Neural cell (in vitro differentiated cells): ENCODE results near the gene TPRG1. TPM values are rescaled to one million over a fixed set of nuclear protein-coding genes. Genes with fewer than 3 reads are reported as not detected.

Experiments
- H2AFZ ChIP-seq: fragments of 200-600, 300-800 bp; sonication (generic), shearing (Covaris generic); 2 replicates; pipeline ENCODE4 v1.6.0; 2014; ENCODE audit warnings: low read depth, mild to moderate bottlenecking, antibody characterized with exemption, low read length, moderate library complexity
- H3F3A ChIP-seq: fragments of 200-600 bp; shearing (Covaris generic); 2 replicates; pipeline ENCODE4 v1.6.1; 2016; ENCODE audit warnings: mild to moderate bottlenecking, moderate library complexity, mixed read lengths, antibody characterized with exemption, low read length; ENCODE audit not compliant: insufficient read depth, poor library complexity, severe bottlenecking
- H3K27ac ChIP-seq: fragments of 200-600, 300-800 bp; sonication (generic), shearing (Covaris generic); 2 replicates; pipeline ENCODE4 v1.5.1; 2014; ENCODE audit warnings: mild to moderate bottlenecking, low read length, moderate library complexity
- H3K27me3 ChIP-seq: fragments of 300-800, 200-600 bp; sonication (generic), shearing (Covaris generic); 2 replicates; pipeline ENCODE4 v1.6.0; 2014; ENCODE audit warnings: mild to moderate bottlenecking, low read depth, low read length, moderate library complexity; ENCODE audit not compliant: insufficient read depth
- H3K36me3 ChIP-seq: fragments of 300-800, 200-600 bp; sonication (generic), shearing (Covaris generic); 2 replicates; pipeline ENCODE4 v1.5.1; 2014; ENCODE audit warnings: mild to moderate bottlenecking, antibody characterized with exemption, low read length, moderate library complexity; ENCODE audit not compliant: insufficient read depth
- H3K4me2 ChIP-seq: fragments of 300-800, 200-600 bp; sonication (generic), shearing (Covaris generic); 2 replicates; pipeline ENCODE4 v1.6.0; 2014; ENCODE audit warnings: mild to moderate bottlenecking, low read length
- H3K4me3 ChIP-seq: fragments of 300-800, 200-600 bp; sonication (generic), shearing (Covaris generic); 2 replicates; pipeline ENCODE4 v1.5.1; 2014; ENCODE audit warnings: mild to moderate bottlenecking, low read length, moderate library complexity
- H3K79me2 ChIP-seq: fragments of 200-600 bp; shearing (Covaris generic); replicated peaks from 2 replicates; pipeline ENCODE4 v1.6.0; 2014; ENCODE audit warnings: mild to moderate bottlenecking, low read length, moderate library complexity; ENCODE audit not compliant: insufficient read depth
- H3K9ac ChIP-seq: fragments of 300-800, 200-600 bp; sonication (generic), shearing (Covaris generic); 2 replicates; pipeline ENCODE4 v1.6.1; 2016; ENCODE audit warnings: mild to moderate bottlenecking, low read length, mixed read lengths
- H3K9me2 ChIP-seq: fragments of 200-600 bp; shearing (Covaris generic); 2 replicates; pipeline ENCODE4 v1.6.1; 2016; ENCODE audit warnings: mild to moderate bottlenecking, low read length, mixed read lengths; ENCODE audit not compliant: insufficient read depth
- H3K9me3 ChIP-seq: fragments of 200-600, 300-800 bp; sonication (generic), shearing (Covaris generic); 2 replicates; pipeline ENCODE4 v1.6.1; 2016; ENCODE audit warnings: mild to moderate bottlenecking, mixed run types, low read length, moderate library complexity, mixed read lengths
- H4K20me1 ChIP-seq: fragments of 200-600 bp; shearing (Covaris generic); 2 replicates; pipeline ENCODE4 v1.6.1; 2016; ENCODE audit warnings: mild to moderate bottlenecking, mixed run types; ENCODE audit not compliant: insufficient read depth
- EP300 ChIP-seq: fragments of 450-650 bp; conservative IDR thresholded peaks from 2 replicates; pipeline ENCODE4 v1.6.1; 2014; ENCODE audit warnings: antibody characterized with exemption, mild to moderate bottlenecking, moderate library complexity; ENCODE audit not compliant: poor library complexity, severe bottlenecking
- EZH2 ChIP-seq: fragments of 200-600, 300-800 bp; shearing (Covaris generic), sonication (generic); IDR thresholded peaks from 2 replicates; pipeline ENCODE4 v1.6.1; 2014; ENCODE audit warnings: antibody characterized with exemption, low read length, borderline replicate concordance, mild to moderate bottlenecking; ENCODE audit not compliant: insufficient read depth, poor library complexity, severe bottlenecking
- MXI1 ChIP-seq: fragments of 450-650 bp; conservative IDR thresholded peaks from 2 replicates; pipeline ENCODE4 v1.6.1; 2014; ENCODE audit warnings: antibody characterized with exemption, mild to moderate bottlenecking; ENCODE audit not compliant: poor library complexity, severe bottlenecking
- POLR2AphosphoS5 ChIP-seq: IDR thresholded peaks from 2 replicates; pipeline ENCODE4 v1.6.1; 2012
- RAD21 ChIP-seq: fragments of 450-650 bp; conservative IDR thresholded peaks from 2 replicates; pipeline ENCODE4 v1.6.1; 2014; ENCODE audit warnings: antibody characterized with exemption, mild to moderate bottlenecking, moderate library complexity
- REST ChIP-seq: IDR thresholded peaks from 2 replicates; pipeline ENCODE4 v1.6.1; 2012; ENCODE audit warnings: borderline replicate concordance
- SMC3 ChIP-seq: fragments of 450-650 bp; conservative IDR thresholded peaks from 2 replicates; pipeline ENCODE4 v1.6.1; 2014; ENCODE audit warnings: antibody characterized with exemption, mild to moderate bottlenecking, moderate library complexity; ENCODE audit not compliant: poor library complexity
- TAF1 ChIP-seq: IDR thresholded peaks from 2 replicates; pipeline ENCODE4 v1.6.1; 2012; ENCODE audit warnings: low read depth
- polyA plus RNA-seq: library from polyadenylated mRNA; depleted of rRNA; stranded (reverse); fragments of >200 nt; gene quantifications from 2 replicates; pipeline ENCODE4 v1.2.3, GENCODE V29; 2014
- TF ChIP-seq, protein P1 (sequence below): fragments of 450-650 bp; IDR thresholded peaks from 2 replicates; pipeline ENCODE4 v1.5.1; 2014; ENCODE audit warnings: antibody characterized with exemption, mild to moderate bottlenecking, moderate library complexity; ENCODE audit not compliant: poor library complexity, severe bottlenecking

The TPRG1 gene
- polyA plus RNA-seq, 1 donor from 2014 or later = 0.17 TPM

DNA sequence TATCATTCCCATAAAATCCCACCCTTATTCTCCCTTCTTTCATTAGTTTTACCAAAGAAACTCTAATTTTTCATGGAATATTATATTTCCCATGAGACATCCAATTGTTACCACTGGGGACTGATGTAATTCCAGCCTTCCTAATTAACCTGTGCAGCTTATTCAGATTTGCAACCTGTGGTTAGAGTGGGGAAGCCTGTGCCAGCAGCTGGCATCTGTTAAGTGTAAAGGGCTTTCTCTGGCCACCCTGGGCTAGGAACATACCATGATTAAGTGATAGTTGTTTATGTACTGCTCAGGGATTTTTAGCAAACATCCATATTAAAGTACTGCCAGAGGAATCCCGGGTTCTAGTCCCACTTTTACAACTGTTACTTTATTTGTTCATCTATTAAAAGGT is 78.2 kb downstream of the TPRG1 start:
- Histone ChIP-seq H3K9me2 (no peaks in the 10 kb centered on the region), H3K9ac (no peak overlapping the region), H3K4me2 (no peak overlapping the region), H3K9me3 (no peaks in the 10 kb centered on the region), H3K27me3 (no peaks in the 10 kb centered on the region), H3F3A (no peaks in the 10 kb centered on the region), H3K36me3 (no peaks in the 10 kb centered on the region), H3K27ac (no peak overlapping the region), H2AFZ (no peak overlapping the region), H3K79me2 (no peaks in the 10 kb centered on the region), H3K4me3 (no peak overlapping the region), H4K20me1 (no peaks in the 10 kb centered on the region)
- TF ChIP-seq POLR2AphosphoS5 = no peak
- TF ChIP-seq RAD21 = no peak
- TF ChIP-seq EP300 = no peak
- no peak for TF ChIP-seq REST
- TF ChIP-seq, protein P1, sequence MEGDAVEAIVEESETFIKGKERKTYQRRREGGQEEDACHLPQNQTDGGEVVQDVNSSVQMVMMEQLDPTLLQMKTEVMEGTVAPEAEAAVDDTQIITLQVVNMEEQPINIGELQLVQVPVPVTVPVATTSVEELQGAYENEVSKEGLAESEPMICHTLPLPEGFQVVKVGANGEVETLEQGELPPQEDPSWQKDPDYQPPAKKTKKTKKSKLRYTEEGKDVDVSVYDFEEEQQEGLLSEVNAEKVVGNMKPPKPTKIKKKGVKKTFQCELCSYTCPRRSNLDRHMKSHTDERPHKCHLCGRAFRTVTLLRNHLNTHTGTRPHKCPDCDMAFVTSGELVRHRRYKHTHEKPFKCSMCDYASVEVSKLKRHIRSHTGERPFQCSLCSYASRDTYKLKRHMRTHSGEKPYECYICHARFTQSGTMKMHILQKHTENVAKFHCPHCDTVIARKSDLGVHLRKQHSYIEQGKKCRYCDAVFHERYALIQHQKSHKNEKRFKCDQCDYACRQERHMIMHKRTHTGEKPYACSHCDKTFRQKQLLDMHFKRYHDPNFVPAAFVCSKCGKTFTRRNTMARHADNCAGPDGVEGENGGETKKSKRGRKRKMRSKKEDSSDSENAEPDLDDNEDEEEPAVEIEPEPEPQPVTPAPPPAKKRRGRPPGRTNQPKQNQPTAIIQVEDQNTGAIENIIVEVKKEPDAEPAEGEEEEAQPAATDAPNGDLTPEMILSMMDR = no peak
- TF ChIP-seq EZH2 = no peak
- no peak for TF ChIP-seq TAF1
- no peak for TF ChIP-seq MXI1
- no peak for TF ChIP-seq SMC3

GRCh38 chr3:189258261-189258660 is 86.5 kb downstream of the TPRG1 start:
- TF ChIP-seq SMC3 (no peak), MXI1 (no peak), REST (no peak), EP300 (no peak), TAF1 (no peak), POLR2AphosphoS5 (no peak), EZH2 (no peak), RAD21 (no peak)
- TF ChIP-seq, protein P1 = no peak
- H3K4me3 ChIP-seq = no peak overlapping the region
- no peaks in the 10 kb centered on the region for H3K27me3 ChIP-seq

More at GRCh38 chr3:189258261-189258660, 86.5 kb downstream of the TPRG1 start:
- Histone ChIP-seq H3K9ac (no peak overlapping the region), H3K79me2 (no peaks in the 10 kb centered on the region), H3K9me2 (no peaks in the 10 kb centered on the region), H3K9me3 (no peaks in the 10 kb centered on the region), H3F3A (no peaks in the 10 kb centered on the region), H3K27ac (no peak overlapping the region), H4K20me1 (no peaks in the 10 kb centered on the region), H3K4me2 (no peak overlapping the region), H3K36me3 (no peaks in the 10 kb centered on the region), H2AFZ (no peak overlapping the region)
